GM15510 (cell line): ENCODE data around the gene DIP2A.

Source experiments
- POLR2A ChIP-seq: IDR thresholded peaks from 3 replicates; pipeline ENCODE4 v1.6.1; 2011; ENCODE audit warnings: borderline replicate concordance; ENCODE audit not compliant: insufficient read length; ENCODE audit errors: extremely low read depth

The DIP2A gene, protein sequence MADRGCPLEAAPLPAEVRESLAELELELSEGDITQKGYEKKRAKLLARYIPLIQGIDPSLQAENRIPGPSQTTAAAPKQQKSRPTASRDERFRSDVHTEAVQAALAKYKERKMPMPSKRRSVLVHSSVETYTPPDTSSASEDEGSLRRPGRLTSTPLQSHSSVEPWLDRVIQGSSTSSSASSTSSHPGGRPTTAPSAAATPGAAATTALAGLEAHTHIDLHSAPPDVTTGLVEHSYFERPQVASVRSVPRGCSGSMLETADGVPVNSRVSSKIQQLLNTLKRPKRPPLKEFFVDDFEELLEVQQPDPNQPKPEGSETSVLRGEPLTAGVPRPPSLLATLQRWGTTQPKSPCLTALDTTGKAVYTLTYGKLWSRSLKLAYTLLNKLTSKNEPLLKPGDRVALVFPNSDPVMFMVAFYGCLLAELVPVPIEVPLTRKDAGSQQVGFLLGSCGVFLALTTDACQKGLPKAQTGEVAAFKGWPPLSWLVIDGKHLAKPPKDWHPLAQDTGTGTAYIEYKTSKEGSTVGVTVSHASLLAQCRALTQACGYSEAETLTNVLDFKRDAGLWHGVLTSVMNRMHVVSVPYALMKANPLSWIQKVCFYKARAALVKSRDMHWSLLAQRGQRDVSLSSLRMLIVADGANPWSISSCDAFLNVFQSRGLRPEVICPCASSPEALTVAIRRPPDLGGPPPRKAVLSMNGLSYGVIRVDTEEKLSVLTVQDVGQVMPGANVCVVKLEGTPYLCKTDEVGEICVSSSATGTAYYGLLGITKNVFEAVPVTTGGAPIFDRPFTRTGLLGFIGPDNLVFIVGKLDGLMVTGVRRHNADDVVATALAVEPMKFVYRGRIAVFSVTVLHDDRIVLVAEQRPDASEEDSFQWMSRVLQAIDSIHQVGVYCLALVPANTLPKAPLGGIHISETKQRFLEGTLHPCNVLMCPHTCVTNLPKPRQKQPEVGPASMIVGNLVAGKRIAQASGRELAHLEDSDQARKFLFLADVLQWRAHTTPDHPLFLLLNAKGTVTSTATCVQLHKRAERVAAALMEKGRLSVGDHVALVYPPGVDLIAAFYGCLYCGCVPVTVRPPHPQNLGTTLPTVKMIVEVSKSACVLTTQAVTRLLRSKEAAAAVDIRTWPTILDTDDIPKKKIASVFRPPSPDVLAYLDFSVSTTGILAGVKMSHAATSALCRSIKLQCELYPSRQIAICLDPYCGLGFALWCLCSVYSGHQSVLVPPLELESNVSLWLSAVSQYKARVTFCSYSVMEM (N-terminal part only)

DNA sequence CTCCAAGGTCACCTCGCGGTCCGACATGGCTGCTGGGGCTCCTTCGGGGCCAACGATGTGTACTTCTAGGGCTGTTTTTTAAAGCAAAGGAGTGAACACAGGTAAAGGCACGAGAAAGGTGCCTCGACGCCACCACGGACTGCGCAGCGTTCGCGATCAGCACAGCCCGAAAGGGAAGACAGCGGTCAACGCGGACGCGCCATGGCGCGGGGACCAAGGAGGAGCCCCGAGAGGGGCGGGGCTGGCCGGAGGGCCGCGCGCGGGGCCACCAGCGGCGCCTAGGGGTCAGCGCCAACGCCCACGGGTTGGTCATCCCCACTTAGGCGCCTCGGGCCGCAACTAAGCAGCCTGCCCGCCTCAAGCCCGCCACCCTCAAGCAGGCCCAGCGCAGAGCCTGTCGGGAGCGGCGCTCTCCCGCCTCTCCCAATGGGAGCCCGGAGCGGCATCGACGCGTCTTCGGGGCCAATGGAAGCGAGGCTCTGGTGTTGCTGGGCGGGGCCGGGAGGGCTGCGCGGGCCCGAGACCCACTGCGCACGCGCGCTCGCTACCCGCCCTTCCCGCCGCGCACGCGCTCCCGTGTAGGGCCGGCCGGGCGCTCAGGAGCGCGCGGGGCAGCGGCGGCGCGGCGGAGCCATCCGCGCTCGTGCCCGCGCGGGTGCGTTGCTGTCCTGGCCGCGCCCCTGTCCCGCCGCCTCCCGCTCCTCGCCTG is at the start of gene DIP2A:
Gene DIP2A, plus strand, starts transcription at position 577 of the 709 bp plus-strand sequence. CDS start 241 bp downstream, outside the sequence.
- peak; percentile 90 for TF ChIP-seq POLR2A

DNA sequence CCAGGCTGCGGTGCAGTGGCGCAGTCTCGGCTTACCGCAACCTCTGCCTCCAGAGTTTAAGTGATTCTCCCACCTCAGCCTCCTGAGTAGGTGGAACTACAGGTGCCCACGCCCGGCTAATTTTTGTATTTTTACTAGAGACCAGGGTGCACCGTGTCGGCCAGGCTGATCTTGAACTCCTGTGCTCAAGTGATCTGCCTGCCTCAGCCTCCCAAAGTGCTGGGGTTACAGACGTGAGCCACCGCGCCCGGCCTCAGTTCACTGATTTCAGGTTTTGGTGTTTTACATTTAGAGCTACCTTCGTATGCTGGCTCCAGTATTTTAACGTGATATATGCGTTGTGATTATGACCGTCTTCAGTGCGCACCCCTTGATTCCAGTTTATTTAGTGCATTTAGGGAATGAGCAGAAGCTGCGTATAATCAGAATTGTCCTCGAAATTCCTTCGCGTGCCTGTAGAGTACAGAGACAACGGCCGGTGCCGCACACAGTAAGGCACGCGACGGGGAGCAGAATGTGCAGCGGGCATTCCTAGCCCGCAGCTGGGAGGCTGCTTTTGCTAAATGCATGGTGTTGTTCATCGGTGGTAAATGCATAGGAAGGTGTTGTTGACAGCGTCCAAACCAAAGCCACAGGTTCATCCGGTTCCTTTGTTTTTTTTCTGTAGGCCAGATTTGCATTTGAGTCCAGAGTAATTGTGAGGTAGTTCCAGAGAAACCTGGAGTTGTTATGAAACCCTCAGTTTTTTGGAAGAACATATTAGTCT is 48.9 kb upstream of the DIP2A start:
- TF ChIP-seq POLR2A = no peak

DNA sequence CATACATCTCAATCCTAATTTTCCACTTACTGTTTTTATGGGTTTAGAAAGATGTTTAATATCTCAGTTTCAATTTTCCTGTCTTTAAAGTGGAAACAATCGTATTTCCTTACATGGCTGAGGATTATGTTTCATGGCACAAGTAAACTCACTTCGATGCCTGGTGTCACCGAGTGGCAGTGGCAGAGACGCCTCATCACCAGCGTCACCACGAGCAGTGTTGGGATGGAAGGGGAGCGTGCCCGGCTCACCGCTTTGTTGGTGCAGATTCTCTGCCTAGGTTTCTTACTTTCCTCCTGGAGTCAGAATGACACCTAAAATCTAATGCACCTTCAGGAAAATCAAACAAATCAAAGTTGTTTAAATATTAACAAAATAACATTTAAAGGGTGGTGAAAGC is 48.2 kb upstream of the DIP2A start:
- no peak for TF ChIP-seq POLR2A

DNA sequence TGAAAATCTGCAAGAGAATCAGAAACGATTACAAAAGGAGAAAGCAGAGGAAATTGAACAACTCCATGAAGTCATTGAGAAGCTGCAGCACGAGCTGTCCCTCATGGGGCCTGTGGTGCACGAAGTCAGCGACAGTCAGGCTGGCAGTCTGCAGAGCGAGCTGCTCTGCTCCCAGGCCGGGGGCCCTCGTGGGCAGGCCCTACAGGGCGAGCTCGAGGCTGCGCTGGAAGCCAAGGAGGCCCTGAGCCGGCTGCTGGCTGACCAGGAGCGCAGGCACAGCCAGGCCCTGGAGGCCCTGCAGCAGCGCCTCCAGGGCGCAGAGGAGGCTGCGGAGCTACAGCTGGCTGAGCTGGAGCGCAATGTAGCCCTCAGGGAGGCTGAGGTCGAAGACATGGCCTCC is 47.5 kb upstream of the DIP2A start:
- TF ChIP-seq POLR2A = no peak

DNA sequence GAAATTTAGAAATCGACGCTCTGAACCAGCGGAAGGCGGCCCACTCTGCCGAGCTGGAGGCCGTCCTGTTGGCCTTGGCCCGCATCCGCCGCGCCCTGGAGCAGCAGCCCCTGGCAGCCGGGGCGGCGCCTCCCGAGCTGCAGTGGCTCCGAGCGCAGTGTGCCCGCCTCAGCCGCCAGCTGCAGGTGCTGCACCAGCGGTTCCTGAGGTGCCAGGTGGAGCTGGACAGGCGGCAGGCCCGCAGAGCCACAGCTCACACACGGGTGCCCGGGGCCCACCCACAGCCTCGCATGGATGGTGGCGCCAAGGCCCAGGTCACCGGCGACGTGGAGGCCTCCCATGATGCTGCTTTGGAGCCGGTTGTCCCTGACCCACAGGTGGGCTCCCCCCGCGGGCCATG is 47.0 kb upstream of the DIP2A start:
- no peak for TF ChIP-seq POLR2A

DNA sequence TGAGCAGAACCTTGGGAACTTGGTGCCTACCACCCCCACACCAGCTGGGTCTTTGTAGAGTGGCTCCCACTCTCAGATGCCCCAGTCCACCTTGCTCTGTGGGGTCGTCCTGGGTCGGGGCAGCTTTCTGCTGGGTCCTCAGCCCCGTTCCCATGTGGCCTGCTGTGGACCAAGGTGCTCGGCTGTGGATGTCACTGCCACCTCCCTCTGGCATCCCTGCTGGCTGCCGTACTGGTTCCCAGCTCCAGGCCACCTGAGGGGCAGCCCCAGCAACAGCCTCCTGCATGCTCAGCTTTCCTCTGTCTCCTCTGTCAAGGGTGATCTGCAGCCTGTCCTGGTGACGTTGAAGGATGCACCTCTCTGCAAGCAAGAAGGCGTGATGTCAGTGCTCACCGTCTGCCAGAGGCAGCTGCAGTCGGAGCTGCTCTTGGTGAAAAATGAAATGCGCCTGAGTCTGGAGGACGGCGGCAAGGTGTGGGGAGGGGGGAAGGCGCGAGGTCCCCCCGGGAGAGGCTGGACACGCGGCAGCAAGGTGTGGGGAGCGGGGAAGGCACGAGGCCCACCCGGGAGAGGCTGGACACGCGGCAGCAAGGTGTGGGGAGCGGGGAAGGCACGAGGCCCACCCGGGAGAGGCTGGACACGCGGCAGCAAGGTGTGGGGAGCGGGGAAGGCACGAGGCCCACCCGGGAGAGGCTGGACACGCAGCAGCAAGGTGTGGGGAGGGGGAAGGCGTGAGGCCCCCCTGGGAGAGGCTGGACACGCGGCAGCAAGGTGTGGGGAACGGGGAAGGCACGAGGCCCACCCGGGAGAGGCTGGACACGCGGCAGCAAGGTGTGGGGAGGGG is 45.9 kb upstream of the DIP2A start:
- no peak for TF ChIP-seq POLR2A

DNA sequence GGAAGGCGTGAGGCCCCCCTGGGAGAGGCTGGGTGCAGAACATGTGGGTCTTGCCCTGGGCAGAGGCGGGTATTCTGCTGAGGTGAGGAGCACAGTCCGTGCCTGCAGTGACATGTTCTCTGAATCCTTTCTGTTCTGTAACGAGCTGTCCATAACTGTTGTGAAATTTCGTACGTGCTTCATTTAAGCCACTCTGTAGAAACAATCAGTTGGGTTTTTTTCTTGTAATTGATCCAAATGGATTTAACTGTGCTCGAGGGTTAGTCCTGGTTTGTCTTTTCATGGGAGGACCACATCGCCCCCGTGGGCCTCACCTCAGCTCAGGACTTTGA is 45.4 kb upstream of the DIP2A start:
- no peak for TF ChIP-seq POLR2A

DNA sequence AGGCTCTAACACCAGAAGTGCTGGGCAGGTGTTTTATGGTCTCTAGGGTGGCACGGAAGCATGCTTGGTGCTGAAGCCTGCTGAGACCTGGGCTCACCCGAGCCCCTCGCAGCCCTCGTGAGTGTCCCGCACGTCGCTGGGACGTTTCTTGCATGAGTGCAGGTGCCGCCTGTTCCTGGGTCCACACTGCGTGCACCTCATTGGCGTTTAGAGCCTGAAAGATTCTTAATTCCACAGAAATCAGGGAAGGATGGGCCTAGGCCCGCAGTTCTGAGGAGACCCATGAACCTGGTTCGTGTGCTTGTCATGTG is 43.8 kb upstream of the DIP2A start:
- TF ChIP-seq POLR2A = no peak

DNA sequence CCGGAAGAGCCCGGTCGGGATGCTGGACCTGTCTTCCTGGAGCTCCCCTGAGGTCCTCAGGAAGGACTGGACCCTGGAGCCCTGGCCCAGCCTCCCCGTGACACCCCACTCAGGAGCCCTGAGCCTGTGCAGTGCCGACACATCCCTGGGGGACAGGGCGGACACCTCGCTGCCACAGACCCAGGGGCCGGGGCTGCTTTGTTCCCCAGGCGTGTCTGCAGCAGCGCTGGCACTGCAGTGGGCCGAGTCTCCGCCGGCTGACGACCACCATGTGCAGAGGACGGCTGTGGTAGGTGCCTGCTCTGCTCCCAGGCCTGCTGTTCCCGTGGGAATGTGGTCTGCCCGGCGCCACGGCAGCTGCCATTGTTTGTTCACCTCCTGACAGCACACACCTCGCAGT is 42.1 kb upstream of the DIP2A start:
- no peak for TF ChIP-seq POLR2A

DNA sequence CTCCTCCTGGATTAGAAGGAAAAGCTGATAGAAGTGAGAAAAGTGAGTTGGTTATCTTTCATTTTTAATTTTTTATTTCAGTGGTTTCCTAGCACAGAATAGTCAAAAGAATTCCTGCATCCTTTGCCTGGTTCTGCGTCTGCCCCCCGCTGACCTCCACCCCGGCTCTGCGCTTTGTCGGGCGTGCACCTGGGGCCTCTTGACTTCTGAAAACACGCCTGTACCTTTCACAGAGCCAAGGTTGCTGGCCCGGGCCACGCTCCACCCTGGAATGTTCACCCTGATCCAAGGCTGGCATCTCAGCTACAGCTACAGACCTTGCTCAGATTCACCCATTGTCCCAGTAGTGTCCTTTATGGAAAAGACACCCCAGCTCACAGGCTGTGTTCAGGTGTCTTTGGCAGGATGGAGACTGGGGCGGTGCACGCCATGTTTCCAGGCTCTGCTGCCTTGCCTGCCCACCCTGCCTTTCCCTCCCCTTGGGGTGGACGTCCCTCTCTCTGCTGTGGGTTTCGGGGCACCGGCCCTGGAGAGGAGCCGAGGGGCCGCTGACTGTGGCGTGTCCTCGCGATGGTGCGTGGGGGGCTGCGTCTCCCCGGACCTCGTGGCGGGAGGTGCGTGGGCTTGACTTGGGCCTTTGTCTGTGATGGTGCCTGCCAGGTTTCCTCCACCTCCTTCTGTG is 40.3 kb upstream of the DIP2A start:
- no peak for TF ChIP-seq POLR2A

DNA sequence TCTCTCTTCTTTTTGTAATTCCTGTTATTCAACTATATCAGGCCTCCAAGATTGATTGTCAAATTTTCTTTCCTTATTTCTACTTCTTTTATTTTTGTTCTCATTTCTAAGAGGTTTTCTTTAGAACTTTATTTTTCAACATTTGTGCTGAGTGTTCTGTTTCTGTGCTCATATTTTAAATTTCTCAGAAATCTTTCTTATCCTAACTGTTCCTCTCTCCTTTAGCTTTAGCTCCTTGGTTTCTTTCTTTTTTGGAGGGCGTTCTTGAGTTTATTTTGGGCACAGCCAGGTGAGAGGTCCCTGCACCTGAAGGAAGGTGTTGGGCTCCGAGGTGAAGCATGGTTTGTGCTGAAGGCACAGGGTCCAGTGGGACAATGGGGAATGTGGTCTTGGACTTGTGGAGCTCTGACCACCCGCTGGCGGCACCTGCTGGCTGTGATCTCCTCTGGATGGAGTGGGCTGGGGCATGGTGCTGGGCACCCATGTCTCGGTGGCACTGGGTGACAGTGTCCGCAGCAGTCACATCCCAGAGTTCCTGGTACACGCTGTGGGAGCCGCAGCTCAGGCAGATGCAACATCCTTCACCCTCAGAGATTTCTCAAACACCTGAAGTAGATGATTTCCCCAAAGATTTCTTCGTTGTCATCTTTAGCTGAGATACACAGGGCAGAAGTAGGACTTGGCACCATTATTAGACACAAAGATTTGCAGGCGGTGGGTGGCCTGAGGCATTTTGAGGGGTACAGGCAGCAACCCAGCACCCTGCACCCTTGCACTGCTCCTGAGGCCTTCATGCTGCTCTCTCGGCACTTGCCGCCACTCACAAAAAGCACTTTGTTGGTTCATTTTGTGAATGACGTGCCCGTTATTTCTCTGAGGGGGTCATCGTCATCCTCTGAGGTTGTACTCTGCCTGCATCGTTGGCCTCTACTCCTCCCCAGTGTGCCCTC is 38.2 kb upstream of the DIP2A start:
- no peak for TF ChIP-seq POLR2A
